ENCODE data around the gene EXOC6B.

EXOC6B gene

GRCh38 chr2:72731116-72731515, 94.7 kb downstream of the EXOC6B start:
- no peaks in the 10 kb centered on the region for H3K9me3 ChIP-seq (ENCODE audit: control insufficient read depth, low read length)
- no peaks in the 10 kb centered on the region for H3K79me2 ChIP-seq
- TF ChIP-seq, protein P1, sequence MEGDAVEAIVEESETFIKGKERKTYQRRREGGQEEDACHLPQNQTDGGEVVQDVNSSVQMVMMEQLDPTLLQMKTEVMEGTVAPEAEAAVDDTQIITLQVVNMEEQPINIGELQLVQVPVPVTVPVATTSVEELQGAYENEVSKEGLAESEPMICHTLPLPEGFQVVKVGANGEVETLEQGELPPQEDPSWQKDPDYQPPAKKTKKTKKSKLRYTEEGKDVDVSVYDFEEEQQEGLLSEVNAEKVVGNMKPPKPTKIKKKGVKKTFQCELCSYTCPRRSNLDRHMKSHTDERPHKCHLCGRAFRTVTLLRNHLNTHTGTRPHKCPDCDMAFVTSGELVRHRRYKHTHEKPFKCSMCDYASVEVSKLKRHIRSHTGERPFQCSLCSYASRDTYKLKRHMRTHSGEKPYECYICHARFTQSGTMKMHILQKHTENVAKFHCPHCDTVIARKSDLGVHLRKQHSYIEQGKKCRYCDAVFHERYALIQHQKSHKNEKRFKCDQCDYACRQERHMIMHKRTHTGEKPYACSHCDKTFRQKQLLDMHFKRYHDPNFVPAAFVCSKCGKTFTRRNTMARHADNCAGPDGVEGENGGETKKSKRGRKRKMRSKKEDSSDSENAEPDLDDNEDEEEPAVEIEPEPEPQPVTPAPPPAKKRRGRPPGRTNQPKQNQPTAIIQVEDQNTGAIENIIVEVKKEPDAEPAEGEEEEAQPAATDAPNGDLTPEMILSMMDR (IDR thresholded peaks at IDR 0.05) = no peak
- no peaks in the 10 kb centered on the region for H3K27me3 ChIP-seq (ENCODE audit: control insufficient read depth, insufficient read depth, low read length)
- H3K4me1 ChIP-seq = no peaks in the 10 kb centered on the region
- H3K4me3 ChIP-seq (ENCODE audit: low read depth, low read length) = no peak overlapping the region
- H2AFZ ChIP-seq = no peak overlapping the region
- H3K9ac ChIP-seq = no peak overlapping the region
- H3K27ac ChIP-seq = no peak overlapping the region
- H3K36me3 ChIP-seq (ENCODE audit: control insufficient read depth, insufficient read depth, low read length) = no peaks in the 10 kb centered on the region
- H3K4me2 ChIP-seq (ENCODE audit: low read length) = no peak overlapping the region

GRCh38 chr2:72727356-72727755, 98.5 kb downstream of the EXOC6B start:
- TF ChIP-seq, protein P1 (IDR thresholded peaks at IDR 0.05) = no peak

GRCh38 chr2:72723769-72724370, 102.0 kb downstream of the EXOC6B start:
- no peak overlapping the region for H3K9ac ChIP-seq
- no peak overlapping the region for H3K4me2 ChIP-seq (ENCODE audit: low read length)
- H3K4me3 ChIP-seq (ENCODE audit: low read depth, low read length) = no peak overlapping the region
- peaks cover 3% of the 10 kb centered on the region for H3K4me1 ChIP-seq
- no peaks in the 10 kb centered on the region for H3K36me3 ChIP-seq (ENCODE audit: control insufficient read depth, insufficient read depth, low read length)
- no peaks in the 10 kb centered on the region for H3K27me3 ChIP-seq (ENCODE audit: control insufficient read depth, insufficient read depth, low read length)
- TF ChIP-seq, protein P1 (IDR thresholded peaks at IDR 0.05) = no peak
- peaks cover 2% of the 10 kb centered on the region for H3K79me2 ChIP-seq
- H3K9me3 ChIP-seq (ENCODE audit: control insufficient read depth, low read length) = no peaks in the 10 kb centered on the region
- no peak overlapping the region for H2AFZ ChIP-seq
- H3K27ac ChIP-seq = no peak overlapping the region

More at GRCh38 chr2:72727356-72727755, 98.5 kb downstream of the EXOC6B start:
- H3K4me3 ChIP-seq (ENCODE audit: low read depth, low read length) = no peak overlapping the region
- no peak overlapping the region for H3K4me2 ChIP-seq (ENCODE audit: low read length)
- peaks cover 2% of the 10 kb centered on the region for H3K79me2 ChIP-seq
- no peaks in the 10 kb centered on the region for H3K9me3 ChIP-seq (ENCODE audit: control insufficient read depth, low read length)
- no peaks in the 10 kb centered on the region for H3K36me3 ChIP-seq (ENCODE audit: control insufficient read depth, insufficient read depth, low read length)
- H2AFZ ChIP-seq = no peak overlapping the region
- H3K27ac ChIP-seq = no peak overlapping the region
- H3K9ac ChIP-seq = no peak overlapping the region
- H3K27me3 ChIP-seq (ENCODE audit: control insufficient read depth, insufficient read depth, low read length) = no peaks in the 10 kb centered on the region
- H3K4me1 ChIP-seq = no peaks in the 10 kb centered on the region

- Histone ChIP-seq H3K4me1 (peaks cover 3% of the 10 kb centered on the region), H3K27me3 (ENCODE audit: control insufficient read depth, insufficient read depth, low read length) (no peaks in the 10 kb centered on the region), H3K4me2 (ENCODE audit: low read length) (no peak overlapping the region), H3K9ac (no peak overlapping the region), H2AFZ (no peak overlapping the region), H3K36me3 (ENCODE audit: control insufficient read depth, insufficient read depth, low read length) (no peaks in the 10 kb centered on the region), H3K79me2 (peaks cover 2% of the 10 kb centered on the region), H3K27ac (no peak overlapping the region), H3K9me3 (ENCODE audit: control insufficient read depth, low read length) (no peaks in the 10 kb centered on the region), H3K4me3 (ENCODE audit: low read depth, low read length) (no peak overlapping the region)
- TF ChIP-seq, protein P1 (IDR thresholded peaks at IDR 0.05) = no peak
Observed at GRCh38 chr2:72722492-72723070, 103.3 kb downstream of the EXOC6B start.

- no peak overlapping the region for H3K27ac ChIP-seq
- no peak overlapping the region for H3K4me2 ChIP-seq (ENCODE audit: low read length)
- no peaks in the 10 kb centered on the region for H3K9me3 ChIP-seq (ENCODE audit: control insufficient read depth, low read length)
- no peaks in the 10 kb centered on the region for H3K27me3 ChIP-seq (ENCODE audit: control insufficient read depth, insufficient read depth, low read length)
- peaks cover 2% of the 10 kb centered on the region for H3K79me2 ChIP-seq
- TF ChIP-seq, protein P1 (IDR thresholded peaks at IDR 0.05) = no peak
- no peak overlapping the region for H2AFZ ChIP-seq
- no peaks in the 10 kb centered on the region for H3K36me3 ChIP-seq (ENCODE audit: control insufficient read depth, insufficient read depth, low read length)
- peaks cover 3% of the 10 kb centered on the region for H3K4me1 ChIP-seq
- H3K9ac ChIP-seq = no peak overlapping the region
- no peak overlapping the region for H3K4me3 ChIP-seq (ENCODE audit: low read depth, low read length)
Observed at GRCh38 chr2:72719416-72719815, 106.4 kb downstream of the EXOC6B start.

Data from parathyroid adenoma (tissue), 2 donors.